Measurements from ENCODE around the gene REV3L. TPM values are rescaled to one million over a fixed set of nuclear protein-coding genes. Genes with fewer than 3 reads are reported as not detected.

Gene REV3L
- total and polyA plus RNA-seq, 12 donors: 5.6 to 25.8 (median 13.9) TPM

GRCh38 chr6:111472933-111473435 lies 10.0 kb downstream of the REV3L start:
- intact Hi-C loops (cut with DNase I): loop anchor here in 6 of 10 donors (10.0 kb wide), 3 partner anchors 58 to 118 kb away; no protein-coding TSS in a partner anchor
- no peak overlapping the region for H3K4me3 ChIP-seq
- H3K27ac ChIP-seq: no peak overlapping the region
- DNase-seq (no peak), ATAC-seq (no peak)
- TF ChIP-seq CTCF (IDR thresholded peaks at IDR 0.05): no peak
- no peaks in the 10 kb centered on the region for H3K27me3 ChIP-seq
- H3K36me3 ChIP-seq: peaks cover 0 to 8% (median 0%) of the 10 kb centered on the region in 9 donors
- H3K4me1 ChIP-seq: peaks cover 0 to 29% (median 19%) of the 10 kb centered on the region in 9 donors
- WGBS, 2 donors: 98 to 99% methylated on average over 2 of the region's 2 CpGs
- H3K9me3 ChIP-seq: no peaks in the 10 kb centered on the region

DNA sequence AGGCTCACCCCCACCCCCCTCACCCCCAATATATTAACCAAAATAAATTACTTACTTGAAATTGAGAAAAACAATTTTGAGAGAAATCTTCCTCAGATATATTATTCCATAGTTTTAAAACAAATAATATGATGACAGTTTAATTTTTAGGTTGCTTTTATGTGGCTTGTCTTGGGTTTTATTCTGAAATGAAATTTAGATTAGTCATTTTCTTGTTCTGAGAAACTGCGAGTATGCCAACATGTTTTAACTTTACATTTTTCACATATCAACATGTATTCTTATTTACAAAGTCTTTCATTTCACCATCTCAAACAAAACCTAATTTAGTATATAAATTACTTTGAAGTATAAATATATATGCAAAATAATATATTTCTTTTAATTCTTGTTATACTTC lies 11.1 kb downstream of the REV3L start:
- no peak overlapping the region for H3K27ac ChIP-seq
- no peak overlapping the region for H3K4me3 ChIP-seq
- TF ChIP-seq CTCF (IDR thresholded peaks at IDR 0.05): no peak
- H3K36me3 ChIP-seq: peaks cover 0 to 13% (median 0%) of the 10 kb centered on the region in 9 donors
- H3K4me1 ChIP-seq: peaks cover 0 to 21% (median 9%) of the 10 kb centered on the region in 9 donors
- no peak for ATAC-seq
- no peak for DNase-seq
- intact Hi-C loops (cut with DNase I): loop anchor here in 6 of 10 donors (10.0 kb wide), 3 partner anchors 57 to 117 kb away; no protein-coding TSS in a partner anchor
- 98 to 99% methylated on average over 1 of the region's 1 CpG for WGBS, 2 donors
- no peaks in the 10 kb centered on the region for H3K9me3 ChIP-seq
- H3K27me3 ChIP-seq: no peaks in the 10 kb centered on the region

DNA sequence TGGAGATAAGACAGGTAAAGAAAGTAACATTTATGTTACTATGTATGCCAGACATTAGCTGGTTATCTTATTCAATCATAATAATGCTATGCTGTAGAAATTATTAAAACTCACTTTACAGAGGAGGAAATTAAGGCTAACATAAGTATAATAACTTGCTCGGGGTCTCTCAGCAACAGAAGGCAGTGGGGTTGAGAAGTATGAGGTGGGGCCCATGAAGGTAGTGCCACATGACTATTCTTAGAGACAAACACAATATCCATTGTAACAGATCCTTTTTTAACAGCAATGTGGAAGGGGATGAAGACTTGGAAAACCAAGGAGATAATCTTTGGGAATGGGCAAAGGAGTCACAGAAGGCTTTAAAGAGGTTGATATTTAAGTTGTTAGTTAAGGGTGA lies 11.5 kb downstream of the REV3L start:
- Histone ChIP-seq H3K27ac (no peak overlapping the region), H3K27me3 (no peaks in the 10 kb centered on the region), H3K4me3 (no peak overlapping the region), H3K4me1 (peaks cover 0 to 21% (median 7%) of the 10 kb centered on the region in 9 donors), H3K9me3 (no peaks in the 10 kb centered on the region), H3K36me3 (peaks cover 0 to 17% (median 0%) of the 10 kb centered on the region in 9 donors)
- no peak for DNase-seq
- intact Hi-C loops (cut with DNase I): loop anchor here in 6 of 10 donors (10.0 kb wide), 3 partner anchors 57 to 117 kb away; no protein-coding TSS in a partner anchor
- no peak for TF ChIP-seq CTCF (IDR thresholded peaks at IDR 0.05)
- ATAC-seq: no peak
- 58 to 96% methylated on average over 1 of the region's 1 CpG for WGBS, 2 donors

DNA sequence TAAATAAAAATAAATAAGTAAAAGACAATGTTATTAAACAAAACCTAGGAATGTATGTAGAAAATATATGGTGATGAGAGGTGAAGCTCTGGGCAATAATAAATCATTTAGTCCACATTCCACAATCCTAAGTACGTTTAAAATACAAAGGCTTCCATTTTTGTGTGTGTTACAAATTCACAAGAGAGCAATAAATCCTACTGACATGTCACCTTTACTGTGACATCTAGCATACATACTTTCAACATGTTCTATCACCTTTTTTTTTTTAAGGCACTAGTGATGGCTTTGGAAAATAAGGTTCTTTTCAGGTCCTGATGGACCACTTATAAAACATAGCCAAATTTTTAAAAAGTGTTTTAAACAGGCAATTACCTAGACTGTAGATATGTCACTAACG lies 12.0 kb downstream of the REV3L start:
- H3K27ac ChIP-seq: no peak overlapping the region
- DNase-seq: no peak
- H3K27me3 ChIP-seq: no peaks in the 10 kb centered on the region
- 95 to 98% methylated on average over 2 of the region's 2 CpGs for WGBS, 2 donors
- TF ChIP-seq CTCF (IDR thresholded peaks at IDR 0.05): no peak
- peaks cover 0 to 21% (median 7%) of the 10 kb centered on the region in 9 donors for H3K4me1 ChIP-seq
- H3K9me3 ChIP-seq: no peaks in the 10 kb centered on the region
- intact Hi-C loops (cut with DNase I): loop anchor here in 6 of 10 donors (10.0 kb wide), 3 partner anchors 56 to 116 kb away; no protein-coding TSS in a partner anchor
- no peak for ATAC-seq
- no peak overlapping the region for H3K4me3 ChIP-seq
- peaks cover 0 to 20% (median 0%) of the 10 kb centered on the region in 9 donors for H3K36me3 ChIP-seq
